GM21381 (cell line): ENCODE measurements around the gene MDM4.
"Not testable (repeated sequence)": the region's sequence is repeated elsewhere in the genome, so short reads cannot be mapped to it uniquely, and the experiment has no call there.

ENCODE experiments used
- ATAC-seq: cut with Tn5 transposase; IDR thresholded peaks from one replicate; pipeline ENCODE4 v1.9.1; 2021; ENCODE audit warnings: mild to moderate bottlenecking, moderate library complexity; ENCODE audit not compliant: unreplicated experiment

The MDM4 gene, protein sequence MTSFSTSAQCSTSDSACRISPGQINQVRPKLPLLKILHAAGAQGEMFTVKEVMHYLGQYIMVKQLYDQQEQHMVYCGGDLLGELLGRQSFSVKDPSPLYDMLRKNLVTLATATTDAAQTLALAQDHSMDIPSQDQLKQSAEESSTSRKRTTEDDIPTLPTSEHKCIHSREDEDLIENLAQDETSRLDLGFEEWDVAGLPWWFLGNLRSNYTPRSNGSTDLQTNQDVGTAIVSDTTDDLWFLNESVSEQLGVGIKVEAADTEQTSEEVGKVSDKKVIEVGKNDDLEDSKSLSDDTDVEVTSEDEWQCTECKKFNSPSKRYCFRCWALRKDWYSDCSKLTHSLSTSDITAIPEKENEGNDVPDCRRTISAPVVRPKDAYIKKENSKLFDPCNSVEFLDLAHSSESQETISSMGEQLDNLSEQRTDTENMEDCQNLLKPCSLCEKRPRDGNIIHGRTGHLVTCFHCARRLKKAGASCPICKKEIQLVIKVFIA

DNA sequence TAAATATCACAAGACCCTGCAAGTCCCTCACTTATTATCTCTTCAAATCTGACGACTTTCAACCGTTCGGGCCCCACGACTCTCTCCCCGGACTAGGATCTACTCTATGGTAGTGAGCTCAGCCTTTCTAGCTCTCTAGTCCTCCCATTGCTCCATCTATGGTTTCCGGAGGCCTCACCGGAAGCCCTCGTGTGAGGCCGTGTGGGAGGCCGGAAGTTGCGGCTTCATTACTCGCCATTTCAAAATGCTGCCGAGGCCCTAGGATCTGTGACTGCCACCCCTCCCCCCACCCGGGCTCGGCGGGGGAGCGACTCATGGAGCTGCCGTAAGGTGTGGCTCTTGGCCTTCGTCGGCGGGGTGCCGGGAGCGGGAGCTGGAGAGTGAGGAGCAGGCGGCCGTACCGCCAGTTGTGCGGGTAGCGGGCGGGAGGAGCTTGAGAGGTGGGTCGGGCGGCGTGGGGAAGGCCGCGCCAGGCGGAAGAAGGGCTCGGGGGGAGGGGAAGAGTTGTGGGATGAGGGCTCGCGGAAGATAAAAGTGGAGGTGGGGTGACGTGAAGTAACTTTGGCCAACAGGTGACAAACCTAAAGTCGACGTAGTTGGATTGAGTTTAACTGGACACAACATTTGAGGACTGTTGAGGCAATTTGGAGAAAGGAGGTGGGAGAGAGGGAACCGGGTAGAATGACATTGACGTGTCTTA is at the start of gene MDM4:
Gene MDM4, plus strand, starts transcription at position 227 of the 700 bp plus-strand sequence. CDS start 9,113 bp downstream, outside the sequence.
- peak; percentile 78 for ATAC-seq

- ATAC-seq: peak; percentile 1
These were observed 49.5 kb upstream of the MDM4 start for GRCh38 chr1:204466416-204467405.

DNA sequence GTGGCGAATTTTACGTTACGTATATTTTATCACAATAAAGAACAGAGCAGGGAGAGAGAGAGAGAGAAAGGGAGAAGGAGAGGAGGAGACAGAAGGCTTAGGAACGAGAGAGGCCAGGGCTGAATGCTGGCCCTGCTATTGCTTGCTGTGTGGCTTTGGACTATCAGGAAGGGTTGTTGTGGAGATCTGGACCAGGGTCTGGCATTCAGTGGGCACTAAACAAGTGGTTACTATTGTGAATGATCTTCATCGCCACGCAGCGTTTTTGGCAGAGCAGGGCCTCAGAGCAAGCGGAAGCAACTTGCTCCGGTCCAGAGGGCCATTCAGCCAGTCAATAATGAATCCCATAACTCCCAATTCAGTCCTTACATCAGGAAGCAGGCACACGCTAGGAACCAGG is 48.0 kb upstream of the MDM4 start:
- ATAC-seq: no peak

GRCh38 chr1:204468766-204469302 is 47.4 kb upstream of the MDM4 start:
- no peak for ATAC-seq

DNA sequence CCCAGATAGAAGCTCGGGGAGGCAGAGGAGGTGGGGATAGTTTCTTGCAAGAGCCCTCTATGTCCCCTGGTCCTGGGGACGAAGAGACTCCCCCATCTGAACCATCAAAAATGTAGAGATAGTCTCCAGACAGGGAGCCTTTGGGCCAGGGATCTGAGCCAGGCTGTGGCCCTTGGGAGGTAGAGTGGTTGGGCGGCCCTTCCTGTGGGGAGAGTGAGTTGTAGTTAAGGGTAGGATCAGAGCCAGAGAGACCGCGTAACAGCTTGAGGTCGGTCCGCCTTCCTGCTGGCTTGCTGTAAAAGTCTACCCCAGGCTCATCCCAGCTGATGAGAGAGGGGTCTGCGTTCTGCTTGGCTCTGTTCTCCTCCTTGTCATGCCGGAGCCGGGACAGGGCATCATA is 46.9 kb upstream of the MDM4 start:
- ATAC-seq: no peak

DNA sequence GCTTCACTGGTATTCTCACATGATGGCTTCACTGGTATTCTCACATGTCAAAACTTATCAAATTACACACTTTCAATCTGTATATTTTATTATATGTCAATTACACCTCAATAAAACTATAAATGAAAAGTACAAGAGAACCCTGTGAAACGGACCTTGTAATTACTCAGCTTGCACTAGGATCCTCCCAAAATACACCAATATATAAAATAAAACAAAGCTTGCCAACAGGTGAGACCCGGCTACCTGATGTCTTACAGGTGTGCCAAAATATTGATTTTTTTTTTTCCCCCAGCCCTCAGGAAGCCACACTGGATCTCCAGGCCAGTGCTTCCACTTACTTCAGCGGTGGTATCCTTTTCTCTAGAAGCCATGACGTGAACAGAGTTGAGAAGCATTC is 44.5 kb upstream of the MDM4 start:
- ATAC-seq: no peak

GRCh38 chr1:204472660-204473059 is 43.5 kb upstream of the MDM4 start:
- ATAC-seq: no peak

DNA sequence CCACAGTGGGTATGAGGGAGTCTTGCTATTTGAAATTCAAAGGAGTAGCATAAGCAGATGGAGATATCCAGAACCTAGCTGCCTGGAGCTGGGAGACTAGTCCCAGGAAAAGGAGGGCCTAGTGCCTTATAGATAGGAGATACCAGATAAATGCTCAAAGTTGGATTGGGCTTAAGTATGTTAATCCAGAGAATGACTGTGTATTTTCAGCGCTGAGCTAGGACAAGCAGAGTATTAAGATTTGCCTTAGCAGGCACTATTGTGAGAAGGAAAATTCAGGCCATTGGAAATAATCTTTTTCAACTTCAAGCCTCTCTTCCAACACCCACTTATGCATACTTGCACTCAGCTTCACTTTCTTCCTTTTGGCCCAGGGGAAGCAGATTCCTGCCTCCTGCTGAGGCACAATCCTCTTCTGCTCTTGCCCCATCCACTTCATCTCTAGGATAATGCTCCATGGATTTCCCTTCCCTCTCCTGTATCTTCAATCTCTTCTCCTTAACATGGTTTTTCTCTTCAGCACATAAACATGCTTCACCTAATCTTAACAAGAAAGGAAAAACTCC is 42.7 kb upstream of the MDM4 start:
- ATAC-seq: no peak

- ATAC-seq: no peak
These were observed 40.4 kb upstream of the MDM4 start for GRCh38 chr1:204475656-204476432.

- no peak for ATAC-seq
These were observed 39.6 kb upstream of the MDM4 start for GRCh38 chr1:204476563-204476962.

- no peak for ATAC-seq
These were observed 39.0 kb upstream of the MDM4 start for GRCh38 chr1:204477036-204477740.

GRCh38 chr1:204478172-204478899 is 37.9 kb upstream of the MDM4 start:
- no peak for ATAC-seq

DNA sequence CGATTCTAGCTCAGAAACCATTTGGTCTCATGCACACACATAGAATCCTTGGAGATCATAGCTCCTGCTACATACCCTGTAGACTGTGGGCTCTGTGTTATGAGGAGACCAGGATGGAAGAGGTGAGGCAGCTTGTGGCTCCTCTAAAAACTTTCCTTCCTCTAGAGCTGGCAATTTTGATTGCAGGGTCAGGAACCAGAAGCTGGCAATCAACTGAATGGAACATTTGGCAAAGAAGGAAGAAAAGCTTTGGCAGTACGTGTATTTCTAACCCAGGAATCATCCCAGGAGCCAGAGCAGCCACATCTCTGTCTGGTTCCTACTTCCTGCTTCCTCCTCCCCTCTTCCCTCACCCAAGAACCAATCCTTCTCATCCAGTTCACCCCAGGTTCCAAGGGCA is 37.3 kb upstream of the MDM4 start:
- ATAC-seq: no peak

GRCh38 chr1:204479387-204480136 is 36.6 kb upstream of the MDM4 start:
- ATAC-seq: no peak

- ATAC-seq: peak; percentile 58
These were observed 35.7 kb upstream of the MDM4 start for GRCh38 chr1:204480515-204480914.

- ATAC-seq: no peak
These were observed 32.4 kb upstream of the MDM4 start for GRCh38 chr1:204483791-204484190.

- not testable (repeated sequence) for ATAC-seq
These were observed 29.5 kb upstream of the MDM4 start for GRCh38 chr1:204486513-204487255.
